Retinal pigment epithelial cell (primary cell): ENCODE measurements around the gene OPN5.
A peak's percentile ranks its signal among the peaks of the same experiment; 100 is the strongest.

Source experiments
- DNase-seq: peaks from one replicate; pipeline ENCODE4 v3.0.0-alpha.2; 2010; ENCODE audit warnings: low read depth
- H3K4me3 ChIP-seq: 2 replicates; pipeline ENCODE4 v1.5.1; 2011; ENCODE audit warnings: mild to moderate bottlenecking, low read length, control low read depth, moderate library complexity
- TF ChIP-seq, protein P1 (sequence below): conservative IDR thresholded peaks from 2 replicates; pipeline ENCODE4 v1.5.1; 2011; ENCODE audit warnings: low read depth, low read length, control low read depth, inconsistent platforms

Gene OPN5

GRCh38 chr6:47809873-47810272 lies 28.0 kb downstream of the OPN5 start:
- TF ChIP-seq, protein P1, sequence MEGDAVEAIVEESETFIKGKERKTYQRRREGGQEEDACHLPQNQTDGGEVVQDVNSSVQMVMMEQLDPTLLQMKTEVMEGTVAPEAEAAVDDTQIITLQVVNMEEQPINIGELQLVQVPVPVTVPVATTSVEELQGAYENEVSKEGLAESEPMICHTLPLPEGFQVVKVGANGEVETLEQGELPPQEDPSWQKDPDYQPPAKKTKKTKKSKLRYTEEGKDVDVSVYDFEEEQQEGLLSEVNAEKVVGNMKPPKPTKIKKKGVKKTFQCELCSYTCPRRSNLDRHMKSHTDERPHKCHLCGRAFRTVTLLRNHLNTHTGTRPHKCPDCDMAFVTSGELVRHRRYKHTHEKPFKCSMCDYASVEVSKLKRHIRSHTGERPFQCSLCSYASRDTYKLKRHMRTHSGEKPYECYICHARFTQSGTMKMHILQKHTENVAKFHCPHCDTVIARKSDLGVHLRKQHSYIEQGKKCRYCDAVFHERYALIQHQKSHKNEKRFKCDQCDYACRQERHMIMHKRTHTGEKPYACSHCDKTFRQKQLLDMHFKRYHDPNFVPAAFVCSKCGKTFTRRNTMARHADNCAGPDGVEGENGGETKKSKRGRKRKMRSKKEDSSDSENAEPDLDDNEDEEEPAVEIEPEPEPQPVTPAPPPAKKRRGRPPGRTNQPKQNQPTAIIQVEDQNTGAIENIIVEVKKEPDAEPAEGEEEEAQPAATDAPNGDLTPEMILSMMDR: no peak
- H3K4me3 ChIP-seq: no peak overlapping the region

DNA sequence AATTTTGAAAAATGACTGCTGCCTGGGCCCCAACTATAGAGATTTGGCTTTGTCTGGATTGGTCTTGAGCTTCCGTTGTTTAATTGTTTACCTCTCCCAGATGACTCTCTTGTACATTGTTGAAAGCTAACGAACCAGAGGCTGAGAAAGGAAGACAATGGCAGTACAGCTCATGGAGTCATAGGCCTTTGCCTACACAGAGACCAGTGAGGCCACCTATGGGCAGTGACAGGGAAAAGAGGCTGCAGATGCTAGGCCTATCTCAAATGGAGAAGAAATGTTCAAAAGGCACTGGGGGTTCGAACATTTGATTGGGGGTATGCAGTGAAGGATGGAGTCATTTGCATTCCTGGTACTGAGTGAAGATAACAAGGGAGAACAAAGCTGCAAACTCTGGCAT lies 29.1 kb downstream of the OPN5 start:
- DNase-seq: no peak
- H3K4me3 ChIP-seq: no peak overlapping the region
- TF ChIP-seq, protein P1: peak; percentile 16

More at GRCh38 chr6:47809873-47810272, 28.0 kb downstream of the OPN5 start:
- no peak for DNase-seq

- no peak for DNase-seq
- TF ChIP-seq, protein P1: no peak
- no peak overlapping the region for H3K4me3 ChIP-seq
Measured at GRCh38 chr6:47811443-47811842, 29.6 kb downstream of the OPN5 start.

- H3K4me3 ChIP-seq: no peak overlapping the region
- DNase-seq: no peak
- TF ChIP-seq, protein P1: no peak
Measured at GRCh38 chr6:47817749-47818148, 35.9 kb downstream of the OPN5 start.

DNA sequence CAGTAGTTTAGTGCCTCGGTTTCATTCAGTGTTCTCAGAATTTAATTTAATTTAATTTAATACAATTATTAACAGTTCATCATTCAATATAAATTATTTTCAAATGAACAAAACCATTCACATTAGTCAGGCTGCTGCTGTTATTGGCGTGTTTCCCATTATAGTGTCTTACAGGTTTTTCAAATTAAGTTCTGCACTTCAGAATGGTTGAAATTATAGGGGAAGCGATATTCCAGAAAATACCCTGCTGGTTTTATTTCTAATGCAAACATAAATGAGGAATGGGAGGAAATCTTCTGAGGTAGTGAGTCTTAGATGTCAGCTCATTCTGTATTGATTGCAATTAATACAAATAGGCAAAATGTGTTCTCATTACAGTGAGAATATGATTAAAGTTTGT lies 37.6 kb downstream of the OPN5 start:
- DNase-seq: no peak
- H3K4me3 ChIP-seq: no peak overlapping the region
- TF ChIP-seq, protein P1: no peak

DNA sequence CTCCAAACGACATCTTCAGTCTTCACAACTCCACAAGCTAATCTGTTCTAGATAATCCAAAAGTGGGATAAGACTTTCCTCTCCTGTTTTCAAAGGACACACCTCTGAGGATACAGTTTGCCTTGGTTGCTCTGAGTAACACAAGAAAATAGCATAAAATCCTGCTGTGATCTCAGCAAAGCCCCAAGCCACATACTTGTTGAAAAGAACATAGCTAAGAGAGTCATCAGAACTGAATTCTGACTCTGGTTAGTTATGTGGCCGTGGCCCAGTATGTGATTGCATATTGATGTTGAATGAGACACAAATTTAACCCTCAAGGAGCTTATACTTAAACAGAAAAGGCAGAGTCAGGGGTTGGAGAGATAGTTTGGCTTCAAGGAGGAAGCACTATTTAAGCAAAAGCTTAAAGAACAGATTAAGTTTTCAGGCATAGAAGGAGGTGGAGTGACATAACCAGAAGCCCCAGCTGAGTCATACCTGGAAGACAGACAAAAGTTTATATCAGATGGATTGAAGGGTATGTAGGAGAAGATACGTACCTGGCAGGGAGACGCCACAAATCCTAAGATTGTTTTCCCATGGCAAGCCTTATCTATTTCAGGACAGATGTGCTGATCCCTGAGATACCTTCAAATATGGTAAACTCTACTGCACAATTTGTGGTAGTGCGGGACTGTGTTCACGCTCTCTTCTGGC lies 41.2 kb downstream of the OPN5 start:
- H3K4me3 ChIP-seq: no peak overlapping the region
- DNase-seq: no peak
- TF ChIP-seq, protein P1: no peak

DNA sequence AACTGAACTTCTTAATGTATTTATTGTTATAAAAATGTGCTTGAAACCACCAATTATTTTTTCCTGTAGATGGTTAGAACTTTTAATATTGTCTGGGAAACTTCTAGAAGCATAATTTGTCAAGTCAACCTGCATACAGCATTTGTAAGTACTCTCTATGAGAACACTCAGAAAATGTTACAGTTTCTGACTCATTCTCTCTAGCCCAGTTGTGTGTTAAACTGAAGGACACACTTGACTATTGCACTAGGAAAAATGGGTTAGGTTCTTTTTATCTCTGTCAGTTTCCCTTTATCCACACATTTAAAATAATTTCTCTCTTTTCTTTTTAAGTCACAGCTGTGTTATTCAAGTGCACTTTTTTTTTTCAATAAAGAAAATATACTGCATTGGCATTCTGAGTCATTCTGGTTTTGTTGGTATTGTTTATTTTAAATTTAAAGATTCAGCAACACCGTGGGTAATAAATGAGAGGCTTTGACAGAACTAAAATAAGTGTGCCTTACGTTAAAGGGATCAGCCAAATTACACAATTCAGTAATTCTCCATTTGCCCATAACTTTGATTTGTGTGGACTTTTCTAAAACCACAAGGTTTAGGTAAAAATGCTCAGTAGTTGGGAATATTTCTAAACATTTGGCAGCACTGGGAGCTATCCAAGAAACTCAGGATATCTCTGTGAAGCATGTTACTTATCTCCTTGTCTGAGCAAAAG lies 50.7 kb downstream of the OPN5 start:
- DNase-seq: no peak
- no peak overlapping the region for H3K4me3 ChIP-seq
- TF ChIP-seq, protein P1: no peak
